Measurements from ENCODE around the gene NCEH1.

DNA sequence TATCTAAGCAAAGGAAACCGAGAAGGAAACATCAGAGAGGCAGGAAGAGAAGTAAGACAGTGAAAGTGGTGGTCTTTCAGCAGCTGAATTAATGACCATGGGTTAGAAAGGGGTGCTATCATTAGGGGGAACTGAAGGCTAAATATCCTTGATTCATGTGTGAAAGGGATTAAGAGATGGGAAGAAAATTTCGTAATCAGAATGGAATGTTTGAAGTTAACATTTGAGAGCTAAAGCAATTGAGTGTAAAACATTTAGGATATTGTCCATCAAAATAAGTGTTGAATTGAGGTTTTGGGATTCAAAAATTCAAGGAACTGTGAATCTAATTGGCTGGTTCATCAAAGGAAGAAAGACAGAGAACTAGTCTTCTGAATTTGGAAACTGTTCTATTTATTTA lies 35.6 kb upstream of the NCEH1 start:
- TF ChIP-seq, protein P1, sequence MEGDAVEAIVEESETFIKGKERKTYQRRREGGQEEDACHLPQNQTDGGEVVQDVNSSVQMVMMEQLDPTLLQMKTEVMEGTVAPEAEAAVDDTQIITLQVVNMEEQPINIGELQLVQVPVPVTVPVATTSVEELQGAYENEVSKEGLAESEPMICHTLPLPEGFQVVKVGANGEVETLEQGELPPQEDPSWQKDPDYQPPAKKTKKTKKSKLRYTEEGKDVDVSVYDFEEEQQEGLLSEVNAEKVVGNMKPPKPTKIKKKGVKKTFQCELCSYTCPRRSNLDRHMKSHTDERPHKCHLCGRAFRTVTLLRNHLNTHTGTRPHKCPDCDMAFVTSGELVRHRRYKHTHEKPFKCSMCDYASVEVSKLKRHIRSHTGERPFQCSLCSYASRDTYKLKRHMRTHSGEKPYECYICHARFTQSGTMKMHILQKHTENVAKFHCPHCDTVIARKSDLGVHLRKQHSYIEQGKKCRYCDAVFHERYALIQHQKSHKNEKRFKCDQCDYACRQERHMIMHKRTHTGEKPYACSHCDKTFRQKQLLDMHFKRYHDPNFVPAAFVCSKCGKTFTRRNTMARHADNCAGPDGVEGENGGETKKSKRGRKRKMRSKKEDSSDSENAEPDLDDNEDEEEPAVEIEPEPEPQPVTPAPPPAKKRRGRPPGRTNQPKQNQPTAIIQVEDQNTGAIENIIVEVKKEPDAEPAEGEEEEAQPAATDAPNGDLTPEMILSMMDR (IDR thresholded peaks at IDR 0.05) = no peak
- TF ChIP-seq POLR2A (IDR thresholded peaks at IDR 0.05) = no peak
